ENCODE measurements around the gene MAPK7.

- TF ChIP-seq CTCF (IDR thresholded peaks at IDR 0.05) (no peak), POLR2A (IDR thresholded peaks at IDR 0.05) (no peak)
These were observed 38.9 kb upstream of the MAPK7 start for GRCh38 chr17:19339341-19339815.

Measured in Peyer's patch (tissue), 4 donors.